PC-9 (cell line): Measurements from ENCODE around the gene SMARCD1.

ENCODE experiments used
- CTCF ChIP-seq: fragments of 200-600 bp; sonication (generic); conservative IDR thresholded peaks from 2 replicates; pipeline ENCODE4 v1.6.1; 2017; ENCODE audit warnings: mixed run types, antibody characterized with exemption, mild to moderate bottlenecking, moderate library complexity
- EZH2 ChIP-seq: fragments of 200-600 bp; sonication (generic); IDR thresholded peaks from 2 replicates; pipeline ENCODE4 v1.8.0; 2017; ENCODE audit warnings: antibody characterized with exemption, low read depth

DNA sequence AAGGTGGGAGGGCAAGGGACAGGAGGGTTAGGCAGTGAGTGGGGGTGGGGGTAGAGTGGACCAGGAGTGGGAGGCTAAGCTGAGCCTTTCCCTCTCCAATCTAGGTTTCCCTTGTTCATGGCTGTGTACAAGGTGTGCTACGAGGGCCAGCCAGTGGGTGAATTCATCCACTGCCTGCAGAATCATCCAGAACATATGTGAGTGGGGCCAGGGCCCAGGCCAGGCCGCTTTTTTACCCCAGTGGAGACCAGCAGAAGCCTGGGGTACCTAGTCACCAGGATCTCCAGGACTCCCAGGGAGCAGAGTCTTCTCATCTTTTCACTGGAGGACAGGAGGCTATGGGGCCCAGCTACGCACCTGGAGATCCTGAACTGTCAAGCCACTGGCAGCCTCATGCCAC is 24.2 kb downstream of the SMARCD1 start:
- TF ChIP-seq CTCF (no peak), EZH2 (no peak)
